Measurements from ENCODE around the gene UGDH. TPM values are rescaled to one million over a fixed set of nuclear protein-coding genes. Genes with fewer than 3 reads are reported as not detected.
"Not testable (repeated sequence)": the region's sequence is repeated elsewhere in the genome, so short reads cannot be mapped to it uniquely, and the experiment has no call there.

The UGDH gene
- total RNA-seq, 1 donor from 2014 or later = 14.2 TPM

GRCh38 chr4:39533541-39533940 lies 6.3 kb upstream of the UGDH start:
- DNase-seq (no peak), ATAC-seq (ENCODE audit: poor library complexity) (no peak)
- intact Hi-C loops (cut with DNase I) = no loop called here

GRCh38 chr4:39532237-39532636 lies 5.0 kb upstream of the UGDH start:
- intact Hi-C loops (cut with DNase I); DNase-seq; ATAC-seq (ENCODE audit: poor library complexity): not testable (repeated sequence)

- DNase-seq (no peak), ATAC-seq (ENCODE audit: poor library complexity) (no peak)
- intact Hi-C loops (cut with DNase I) = no loop called here
Observed at GRCh38 chr4:39530682-39531081, 3.4 kb upstream of the UGDH start.

GRCh38 chr4:39529534-39529933 lies 2.3 kb upstream of the UGDH start:
- intact Hi-C loops (cut with DNase I) = loop anchor here (5.0 kb wide), 1 partner anchor 108 kb away; the partner anchor contains the start of gene SMIM14
- DNase-seq (no peak), ATAC-seq (ENCODE audit: poor library complexity) (no peak)

- ATAC-seq (ENCODE audit: poor library complexity) (peak; percentile 51), DNase-seq (no peak)
- intact Hi-C loops (cut with DNase I) = loop anchor here (5.0 kb wide), 1 partner anchor 109 kb away; the partner anchor contains the start of gene SMIM14
Observed at GRCh38 chr4:39528061-39528465, 824 bp upstream of the UGDH start.

- ATAC-seq (ENCODE audit: poor library complexity) (peak; percentile 67), DNase-seq (no peak)
- intact Hi-C loops (cut with DNase I) = loop anchor here (5.0 kb wide), 1 partner anchor 110 kb away; the partner anchor contains the start of gene SMIM14
Observed at GRCh38 chr4:39526765-39527295, 409 bp downstream of the UGDH start.

GRCh38 chr4:39525822-39526690 lies 1.2 kb downstream of the UGDH start:
- intact Hi-C loops (cut with DNase I) = loop anchor here (5.0 kb wide), 1 partner anchor 111 kb away; the partner anchor contains the start of gene SMIM14

GRCh38 chr4:39524161-39524957 lies 2.9 kb downstream of the UGDH start:
- no peak for DNase-seq
- ATAC-seq (ENCODE audit: poor library complexity) = no peak
- intact Hi-C loops (cut with DNase I) = no loop called here

More at GRCh38 chr4:39525822-39526690, 1.2 kb downstream of the UGDH start:
- DNase-seq (no peak), ATAC-seq (ENCODE audit: poor library complexity) (no peak)

- no peak for DNase-seq
- intact Hi-C loops (cut with DNase I) = no loop called here
- ATAC-seq (ENCODE audit: poor library complexity) = no peak
Observed at GRCh38 chr4:39522068-39522467, 5.2 kb downstream of the UGDH start.

- DNase-seq = no peak
- intact Hi-C loops (cut with DNase I) = no loop called here
- no peak for ATAC-seq (ENCODE audit: poor library complexity)
Observed at GRCh38 chr4:39521253-39521919, 5.9 kb downstream of the UGDH start.

GRCh38 chr4:39518484-39518883 lies 8.8 kb downstream of the UGDH start:
- intact Hi-C loops (cut with DNase I) = no loop called here
- no peak for DNase-seq
- ATAC-seq (ENCODE audit: poor library complexity) = no peak

GRCh38 chr4:39516407-39516966 lies 10.8 kb downstream of the UGDH start:
- ATAC-seq (ENCODE audit: poor library complexity) = no peak
- DNase-seq = no peak
- intact Hi-C loops (cut with DNase I) = no loop called here

- DNase-seq; intact Hi-C loops (cut with DNase I): not testable (repeated sequence)
Observed at GRCh38 chr4:39515669-39516401, 11.4 kb downstream of the UGDH start.

GRCh38 chr4:39514888-39515401 lies 12.3 kb downstream of the UGDH start:
- intact Hi-C loops (cut with DNase I) = no loop called here
- ATAC-seq (ENCODE audit: poor library complexity) = no peak
- no peak for DNase-seq

More at GRCh38 chr4:39515669-39516401, 11.4 kb downstream of the UGDH start:
- not testable (repeated sequence) for ATAC-seq (ENCODE audit: poor library complexity)

- intact Hi-C loops (cut with DNase I); ATAC-seq (ENCODE audit: poor library complexity); DNase-seq: not testable (repeated sequence)
Observed at GRCh38 chr4:39514266-39514665, 13.0 kb downstream of the UGDH start.

- DNase-seq = no peak
- intact Hi-C loops (cut with DNase I) = no loop called here
- no peak for ATAC-seq (ENCODE audit: poor library complexity)
Observed at GRCh38 chr4:39510348-39510929, 16.8 kb downstream of the UGDH start.

GRCh38 chr4:39505581-39505980 lies 21.7 kb downstream of the UGDH start:
- intact Hi-C loops (cut with DNase I) = no loop called here
- DNase-seq (no peak), ATAC-seq (ENCODE audit: poor library complexity) (no peak)

All from Right ventricle myocardium superior (tissue), 1 donor.